ENCODE measurements around the gene REXO4.

- no peak for TF ChIP-seq CTCF (conservative IDR thresholded peaks at IDR 0.05 in 1 of 2, IDR thresholded peaks at IDR 0.05 in 1 of 2; ENCODE audit: low read depth in 1 of 2, low read length in 2 of 2)
- TF ChIP-seq EZH2 (IDR thresholded peaks at IDR 0.05; ENCODE audit: low read length, missing control alignments): no peak
These were observed 19.9 kb downstream of the REXO4 start for GRCh38 chr9:133397895-133398294.
